Fibroblast of mammary gland (primary cell): ENCODE data around the gene ABCC6.

ENCODE experiments used
- DNase-seq: peaks from one replicate; pipeline ENCODE4 v3.0.0-alpha.2; 2010; ENCODE audit warnings: low read depth
- H3K4me3 ChIP-seq: 2 replicates; pipeline ENCODE4 v1.5.1; 2011; ENCODE audit warnings: low read depth, mild to moderate bottlenecking, low read length, moderate library complexity; ENCODE audit not compliant: control insufficient read depth
- CTCF ChIP-seq: conservative IDR thresholded peaks from 2 replicates; pipeline ENCODE4 v1.5.1; 2011; ENCODE audit warnings: low read depth, low read length, inconsistent platforms; ENCODE audit not compliant: control insufficient read depth, insufficient read depth

ABCC6 gene

GRCh38 chr16:16139061-16139460 is 84.2 kb downstream of the ABCC6 start:
- no peak for TF ChIP-seq CTCF
- no peak for DNase-seq

GRCh38 chr16:16138034-16138635 is 85.2 kb downstream of the ABCC6 start:
- no peak overlapping the region for H3K4me3 ChIP-seq
- no peak for TF ChIP-seq CTCF
- DNase-seq = no peak

More at GRCh38 chr16:16139061-16139460, 84.2 kb downstream of the ABCC6 start:
- no peak overlapping the region for H3K4me3 ChIP-seq

- no peak for TF ChIP-seq CTCF
- no peak overlapping the region for H3K4me3 ChIP-seq
- DNase-seq = no peak
Observed at GRCh38 chr16:16137110-16137509, 86.2 kb downstream of the ABCC6 start.

GRCh38 chr16:16136588-16136987 is 86.7 kb downstream of the ABCC6 start:
- H3K4me3 ChIP-seq = no peak overlapping the region
- no peak for DNase-seq
- no peak for TF ChIP-seq CTCF

- TF ChIP-seq CTCF = no peak
- H3K4me3 ChIP-seq = no peak overlapping the region
- no peak for DNase-seq
Observed at GRCh38 chr16:16133943-16134604, 89.2 kb downstream of the ABCC6 start.

GRCh38 chr16:16131659-16132058 is 91.6 kb downstream of the ABCC6 start:
- no peak for DNase-seq
- H3K4me3 ChIP-seq = no peak overlapping the region
- no peak for TF ChIP-seq CTCF
